Neural crest cell (in vitro differentiated cells): ENCODE measurements around the gene PCYT2. TPM values are rescaled to one million over a fixed set of nuclear protein-coding genes. Genes with fewer than 3 reads are reported as not detected.
A peak's percentile ranks its signal among the peaks of the same experiment; 100 is the strongest.

ENCODE experiments used
- DNase-seq: peaks from one replicate; pipeline ENCODE4 v3.0.0; 2021; ENCODE audit warnings: low read depth, mixed read lengths, low spot score
- H3K27ac Mint-ChIP-seq: one replicate; pipeline ENCODE4 v1.8.0; 2021; ENCODE audit warnings: mild to moderate bottlenecking, mixed read lengths; ENCODE audit not compliant: unreplicated experiment
- H3K27me3 Mint-ChIP-seq: 2 replicates; pipeline ENCODE4 v1.8.0; 2021; ENCODE audit warnings: low read depth, mild to moderate bottlenecking, mixed read lengths
- H3K36me3 Mint-ChIP-seq: 2 replicates; pipeline ENCODE4 v1.8.0; 2021; ENCODE audit warnings: low read depth, mild to moderate bottlenecking, mixed read lengths
- H3K4me1 Mint-ChIP-seq: 2 replicates; pipeline ENCODE4 v1.8.0; 2021; ENCODE audit warnings: mixed read lengths
- H3K4me3 Mint-ChIP-seq: one replicate; pipeline ENCODE4 v1.8.0; 2021; ENCODE audit warnings: mild to moderate bottlenecking, mixed read lengths
- H3K9me3 Mint-ChIP-seq: 2 replicates; pipeline ENCODE4 v1.8.0; 2021; ENCODE audit warnings: mixed read lengths
- total RNA-seq: library from RNA; stranded (reverse); gene quantifications from 2 replicates; pipeline ENCODE4 v1.2.1, GENCODE V29; 2021
- TF ChIP-seq, protein P1 (sequence below): fragments of 200-600 bp; sonication (generic); conservative IDR thresholded peaks from 2 replicates; pipeline ENCODE4 v1.5.0; 2021; ENCODE audit warnings: antibody characterized with exemption, mild to moderate bottlenecking

PCYT2 gene
- total RNA-seq, 1 donor from 2014 or later, result 92.4 TPM

DNA sequence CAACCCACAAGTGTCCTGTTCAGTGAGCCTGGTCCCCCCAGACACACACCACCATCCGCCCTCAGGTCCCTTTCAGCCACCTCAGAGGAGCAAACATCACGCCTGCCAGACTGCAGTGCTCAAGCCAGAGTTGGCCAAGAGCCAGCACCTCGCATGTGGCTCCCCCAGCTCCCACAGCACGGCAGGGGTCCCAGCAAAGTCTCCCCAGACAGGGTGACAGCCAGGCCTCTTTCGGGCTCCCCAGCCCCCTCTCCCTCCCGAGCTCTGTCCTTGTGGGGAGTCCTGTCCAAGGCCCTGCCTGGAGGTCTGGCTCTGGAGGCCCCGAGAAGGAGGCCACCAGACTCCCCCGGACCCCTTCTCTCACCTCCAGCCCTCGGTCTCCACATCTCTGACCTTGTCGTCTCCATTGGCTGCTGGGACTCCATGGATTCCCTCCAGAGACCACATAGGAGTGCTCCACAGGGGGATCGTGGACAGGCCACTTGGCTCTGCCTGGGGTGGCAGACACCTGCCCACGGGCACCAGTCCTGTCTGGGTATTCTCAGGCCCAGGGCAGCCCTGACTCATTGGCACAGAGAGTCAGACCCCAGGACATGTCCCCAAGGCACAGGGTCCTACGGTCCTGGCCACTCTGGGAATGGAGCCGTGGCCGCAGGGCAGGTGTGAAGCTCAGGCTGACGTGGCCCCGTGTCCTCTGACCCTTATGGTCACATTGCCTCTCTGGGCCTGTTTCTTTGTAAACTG lies 37.6 kb upstream of the PCYT2 start:
- H3K4me3 Mint-ChIP-seq, result no peak overlapping the region
- H3K9me3 Mint-ChIP-seq, result no peaks in the 10 kb centered on the region
- DNase-seq, result no peak
- H3K27ac Mint-ChIP-seq, result no peak overlapping the region
- no peaks in the 10 kb centered on the region for H3K36me3 Mint-ChIP-seq
- no peaks in the 10 kb centered on the region for H3K27me3 Mint-ChIP-seq
- TF ChIP-seq, protein P1, sequence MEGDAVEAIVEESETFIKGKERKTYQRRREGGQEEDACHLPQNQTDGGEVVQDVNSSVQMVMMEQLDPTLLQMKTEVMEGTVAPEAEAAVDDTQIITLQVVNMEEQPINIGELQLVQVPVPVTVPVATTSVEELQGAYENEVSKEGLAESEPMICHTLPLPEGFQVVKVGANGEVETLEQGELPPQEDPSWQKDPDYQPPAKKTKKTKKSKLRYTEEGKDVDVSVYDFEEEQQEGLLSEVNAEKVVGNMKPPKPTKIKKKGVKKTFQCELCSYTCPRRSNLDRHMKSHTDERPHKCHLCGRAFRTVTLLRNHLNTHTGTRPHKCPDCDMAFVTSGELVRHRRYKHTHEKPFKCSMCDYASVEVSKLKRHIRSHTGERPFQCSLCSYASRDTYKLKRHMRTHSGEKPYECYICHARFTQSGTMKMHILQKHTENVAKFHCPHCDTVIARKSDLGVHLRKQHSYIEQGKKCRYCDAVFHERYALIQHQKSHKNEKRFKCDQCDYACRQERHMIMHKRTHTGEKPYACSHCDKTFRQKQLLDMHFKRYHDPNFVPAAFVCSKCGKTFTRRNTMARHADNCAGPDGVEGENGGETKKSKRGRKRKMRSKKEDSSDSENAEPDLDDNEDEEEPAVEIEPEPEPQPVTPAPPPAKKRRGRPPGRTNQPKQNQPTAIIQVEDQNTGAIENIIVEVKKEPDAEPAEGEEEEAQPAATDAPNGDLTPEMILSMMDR, result no peak
- peaks cover 10% of the 10 kb centered on the region for H3K4me1 Mint-ChIP-seq

DNA sequence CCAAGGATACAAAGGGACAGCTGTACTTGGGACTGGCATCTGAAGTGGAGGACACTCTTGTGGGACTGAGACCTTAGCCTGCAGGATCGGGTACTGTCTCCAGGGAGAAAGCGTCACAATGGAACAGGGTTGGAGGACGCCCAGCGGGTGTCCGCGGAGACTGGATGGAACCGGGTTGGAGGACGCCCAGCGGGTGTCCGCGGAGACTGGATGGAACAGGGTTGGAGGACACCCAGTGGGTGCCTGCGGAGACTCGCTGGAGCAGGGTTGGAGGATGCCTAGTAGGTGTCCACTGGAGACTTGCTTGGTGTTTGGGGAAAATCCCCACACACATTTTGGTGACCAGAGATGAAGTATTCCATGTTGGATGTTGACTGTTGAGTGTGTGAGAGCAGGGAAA lies 36.0 kb upstream of the PCYT2 start, which contains the start of gene MYADML2:
MYADML2 (minus strand) TSS at position 45 of the 400 bp plus-strand sequence. CDS start 5,492 bp downstream, outside the sequence.
- Mint-ChIP-seq H3K4me3 (no peak within 1 kb of the TSS), H3K36me3 (no peaks in the 10 kb centered on the region), H3K4me1 (peaks cover 13% of the 10 kb centered on the region), H3K9me3 (no peaks in the 10 kb centered on the region), H3K27me3 (no peaks in the 10 kb centered on the region), H3K27ac (peak within 1 kb of the TSS; percentile 67)
- DNase-seq, result no peak
- TF ChIP-seq, protein P1, result no peak

DNA sequence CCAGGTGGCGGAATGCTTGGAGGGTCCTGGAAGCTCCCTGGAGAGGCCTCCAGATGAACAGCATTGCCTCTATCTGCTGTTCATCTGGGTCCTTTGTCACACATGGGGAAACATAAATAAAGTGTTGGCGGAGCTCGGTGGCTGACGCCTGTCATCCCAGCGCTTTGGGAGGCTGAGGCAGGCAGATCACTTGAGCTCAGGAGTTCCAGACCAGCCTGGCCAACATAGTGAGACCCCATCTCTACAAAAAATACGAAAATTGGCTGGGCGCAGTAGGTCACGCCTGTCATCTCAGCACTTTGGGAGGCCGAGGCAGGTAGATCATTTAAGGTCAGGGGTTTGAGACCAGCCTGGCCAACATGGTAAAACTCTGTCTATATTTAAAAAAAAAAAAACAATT lies 33.7 kb upstream of the PCYT2 start:
- TF ChIP-seq, protein P1, result no peak
- Mint-ChIP-seq H3K36me3 (no peaks in the 10 kb centered on the region), H3K4me1 (peaks cover 3% of the 10 kb centered on the region), H3K27ac (no peak overlapping the region), H3K27me3 (no peaks in the 10 kb centered on the region), H3K9me3 (no peaks in the 10 kb centered on the region), H3K4me3 (no peak overlapping the region)
- DNase-seq, result no peak

DNA sequence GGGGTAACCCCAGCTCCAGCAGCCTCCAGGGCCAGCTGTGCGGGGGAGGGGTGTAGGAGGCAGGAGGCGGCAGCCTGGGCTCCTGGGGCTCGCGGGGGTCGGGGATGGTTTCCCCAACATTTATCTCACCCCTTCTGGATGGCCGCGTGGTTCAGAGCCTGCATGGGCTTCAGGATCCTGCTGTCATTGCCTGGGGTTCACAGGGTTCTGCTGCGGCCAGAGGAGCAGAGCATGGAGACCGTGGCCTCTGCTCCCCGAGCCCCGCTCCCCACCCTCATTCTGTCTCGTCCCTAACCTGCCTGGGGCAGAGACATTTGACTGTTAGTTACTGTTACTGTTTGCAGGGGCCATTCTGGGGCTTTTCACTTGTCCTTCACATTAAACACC lies 31.0 kb upstream of the PCYT2 start:
- Mint-ChIP-seq H3K9me3 (no peaks in the 10 kb centered on the region), H3K27me3 (no peaks in the 10 kb centered on the region), H3K4me3 (peak overlapping the region; percentile 61), H3K36me3 (no peaks in the 10 kb centered on the region), H3K27ac (no peak overlapping the region), H3K4me1 (peaks cover 15% of the 10 kb centered on the region)
- TF ChIP-seq, protein P1, result no peak
- DNase-seq, result no peak

DNA sequence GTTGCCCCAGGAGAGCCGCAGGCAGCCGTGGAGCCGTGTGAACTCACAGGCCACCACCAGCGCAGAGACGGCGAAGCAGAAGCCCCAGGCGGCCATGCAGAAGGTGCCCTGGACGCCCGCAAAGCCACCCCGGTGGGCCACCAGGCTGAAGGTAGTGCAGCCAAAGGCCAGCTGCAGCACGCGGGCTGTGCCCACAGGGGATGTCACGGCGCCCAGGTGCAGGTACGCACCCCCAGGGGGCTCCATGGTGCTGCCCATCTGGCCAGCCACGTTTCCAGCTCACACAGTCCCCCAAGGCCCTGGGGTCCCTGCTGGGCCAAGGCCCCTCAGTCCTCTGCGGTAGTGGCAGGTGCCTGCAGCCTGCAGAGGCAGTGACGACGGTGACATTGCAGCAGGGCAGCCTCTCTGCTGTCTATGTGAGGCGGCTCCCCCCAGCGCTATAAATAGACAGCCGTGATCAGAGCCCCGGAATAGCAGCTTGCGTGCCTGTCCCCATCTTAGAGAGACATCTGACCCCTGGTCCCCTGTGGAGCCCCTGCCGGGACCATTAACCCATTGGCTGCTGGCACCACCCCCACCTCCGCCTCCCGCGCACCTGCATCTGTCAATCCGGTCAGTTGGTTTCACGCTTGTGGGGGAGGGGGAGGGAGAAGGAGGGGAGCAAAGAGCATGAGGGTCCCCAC lies 30.4 kb upstream of the PCYT2 start:
- Mint-ChIP-seq H3K27ac (no peak overlapping the region), H3K4me3 (peak overlapping the region; percentile 9), H3K27me3 (no peaks in the 10 kb centered on the region), H3K4me1 (peaks cover 16% of the 10 kb centered on the region), H3K36me3 (no peaks in the 10 kb centered on the region), H3K9me3 (no peaks in the 10 kb centered on the region)
- TF ChIP-seq, protein P1, result no peak
- DNase-seq, result no peak
